Activated CD8-positive, alpha-beta T cell treated with anti-CD3 and anti-CD28 coated beads for 36 hours (primary cell): ENCODE results near the gene ILDR2. TPM values are rescaled to one million over a fixed set of nuclear protein-coding genes. Genes with fewer than 3 reads are reported as not detected.

Experiments used
- ATAC-seq: fragments of 200-7000 bp; cut with Tn5 transposase; one replicate; pipeline ENCODE4 v1.10.0; 2021; ENCODE audit warnings: mild to moderate bottlenecking, moderate library complexity
- CTCF ChIA-PET: fragments of 350-600 bp; sonication (Branson Sonifier 250); formaldehyde crosslinking; loops from one replicate; lab custom pipeline; 2021; ENCODE audit warnings: antibody characterized with exemption; lab: Charles Lee
- POLR2A ChIA-PET: fragments of 350-600 bp; sonication (Branson Sonifier 250); formaldehyde crosslinking; loops from one replicate; lab custom pipeline; 2021; ENCODE audit warnings: antibody characterized with exemption; lab: Charles Lee
- DNase-seq: peaks from one replicate; pipeline ENCODE4 v3.0.0-alpha.2; 2020
- H3K27ac Mint-ChIP-seq: one replicate; pipeline ENCODE4 v1.8.0; 2021; ENCODE audit warnings: mild to moderate bottlenecking, mixed read lengths
- H3K27me3 Mint-ChIP-seq: one replicate; pipeline ENCODE4 v1.8.0; 2021; ENCODE audit warnings: mixed read lengths
- H3K36me3 Mint-ChIP-seq: one replicate; pipeline ENCODE4 v1.8.0; 2021; ENCODE audit warnings: low read depth, mixed read lengths
- H3K4me1 Mint-ChIP-seq: one replicate; pipeline ENCODE4 v1.8.0; 2021; ENCODE audit warnings: low read depth, mixed read lengths
- H3K4me3 Mint-ChIP-seq: one replicate; pipeline ENCODE4 v1.8.0; 2021; ENCODE audit warnings: mild to moderate bottlenecking, moderate library complexity, mixed read lengths
- H3K9me3 Mint-ChIP-seq: one replicate; pipeline ENCODE4 v1.8.0; 2021; ENCODE audit warnings: mixed read lengths
- intact Hi-C: fragments of 100-400 bp; cut with micrococcal nuclease; formaldehyde crosslinking; loops from one replicate; pipeline ENCODE4 v1.10.0; 2022
- total RNA-seq, 2 experiments: library from RNA; stranded (reverse); gene quantifications; one replicate each; pipeline ENCODE4 v1.2.3, GENCODE V29; 2021
- TF ChIP-seq, protein P1 (sequence below): fragments of 200-600 bp; IDR thresholded peaks from one replicate; pipeline ENCODE4 v1.8.0; 2022; ENCODE audit warnings: antibody characterized with exemption, mild to moderate bottlenecking

ILDR2 gene, protein sequence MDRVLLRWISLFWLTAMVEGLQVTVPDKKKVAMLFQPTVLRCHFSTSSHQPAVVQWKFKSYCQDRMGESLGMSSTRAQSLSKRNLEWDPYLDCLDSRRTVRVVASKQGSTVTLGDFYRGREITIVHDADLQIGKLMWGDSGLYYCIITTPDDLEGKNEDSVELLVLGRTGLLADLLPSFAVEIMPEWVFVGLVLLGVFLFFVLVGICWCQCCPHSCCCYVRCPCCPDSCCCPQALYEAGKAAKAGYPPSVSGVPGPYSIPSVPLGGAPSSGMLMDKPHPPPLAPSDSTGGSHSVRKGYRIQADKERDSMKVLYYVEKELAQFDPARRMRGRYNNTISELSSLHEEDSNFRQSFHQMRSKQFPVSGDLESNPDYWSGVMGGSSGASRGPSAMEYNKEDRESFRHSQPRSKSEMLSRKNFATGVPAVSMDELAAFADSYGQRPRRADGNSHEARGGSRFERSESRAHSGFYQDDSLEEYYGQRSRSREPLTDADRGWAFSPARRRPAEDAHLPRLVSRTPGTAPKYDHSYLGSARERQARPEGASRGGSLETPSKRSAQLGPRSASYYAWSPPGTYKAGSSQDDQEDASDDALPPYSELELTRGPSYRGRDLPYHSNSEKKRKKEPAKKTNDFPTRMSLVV
- 10 to 100 TPM; 14.3 to 15.1 TPM for total RNA-seq

GRCh38 chr1:166975361-166976129, at the start of gene ILDR2:
Gene ILDR2 (minus strand): TSS chr1:166975540. CDS start chr1:166975268, 272 bp downstream.
- H3K4me3 Mint-ChIP-seq = peak within 1 kb of the TSS; percentile 89
- DNase-seq (peak; percentile 91), ATAC-seq (peak; percentile 70)
- TF ChIP-seq, protein P1, sequence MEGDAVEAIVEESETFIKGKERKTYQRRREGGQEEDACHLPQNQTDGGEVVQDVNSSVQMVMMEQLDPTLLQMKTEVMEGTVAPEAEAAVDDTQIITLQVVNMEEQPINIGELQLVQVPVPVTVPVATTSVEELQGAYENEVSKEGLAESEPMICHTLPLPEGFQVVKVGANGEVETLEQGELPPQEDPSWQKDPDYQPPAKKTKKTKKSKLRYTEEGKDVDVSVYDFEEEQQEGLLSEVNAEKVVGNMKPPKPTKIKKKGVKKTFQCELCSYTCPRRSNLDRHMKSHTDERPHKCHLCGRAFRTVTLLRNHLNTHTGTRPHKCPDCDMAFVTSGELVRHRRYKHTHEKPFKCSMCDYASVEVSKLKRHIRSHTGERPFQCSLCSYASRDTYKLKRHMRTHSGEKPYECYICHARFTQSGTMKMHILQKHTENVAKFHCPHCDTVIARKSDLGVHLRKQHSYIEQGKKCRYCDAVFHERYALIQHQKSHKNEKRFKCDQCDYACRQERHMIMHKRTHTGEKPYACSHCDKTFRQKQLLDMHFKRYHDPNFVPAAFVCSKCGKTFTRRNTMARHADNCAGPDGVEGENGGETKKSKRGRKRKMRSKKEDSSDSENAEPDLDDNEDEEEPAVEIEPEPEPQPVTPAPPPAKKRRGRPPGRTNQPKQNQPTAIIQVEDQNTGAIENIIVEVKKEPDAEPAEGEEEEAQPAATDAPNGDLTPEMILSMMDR = no peak
- POLR2A ChIA-PET = interaction anchor here (0.6 to 1.0 kb wide), 2 partner anchors 53 to 136 kb away, joined by 3 read pairs; partner anchors contain the start of gene POGK
- H3K27ac Mint-ChIP-seq = peak within 1 kb of the TSS; percentile 90
- H3K36me3 Mint-ChIP-seq = no peaks in the 10 kb centered on the region
- H3K9me3 Mint-ChIP-seq = no peaks in the 10 kb centered on the region
- CTCF ChIA-PET = interaction anchor here (1.3 to 9.2 kb wide), 4 partner anchors 17 to 83 kb away, joined by 3 to 47 read pairs (median 25); no protein-coding TSS in a partner anchor
- peaks cover 51% of the 10 kb centered on the region for H3K4me1 Mint-ChIP-seq
- intact Hi-C loops = loop anchor here (5.0 kb wide), 1 partner anchor 63 kb away; no protein-coding TSS in a partner anchor
- peaks cover 26% of the 10 kb centered on the region for H3K27me3 Mint-ChIP-seq

DNA sequence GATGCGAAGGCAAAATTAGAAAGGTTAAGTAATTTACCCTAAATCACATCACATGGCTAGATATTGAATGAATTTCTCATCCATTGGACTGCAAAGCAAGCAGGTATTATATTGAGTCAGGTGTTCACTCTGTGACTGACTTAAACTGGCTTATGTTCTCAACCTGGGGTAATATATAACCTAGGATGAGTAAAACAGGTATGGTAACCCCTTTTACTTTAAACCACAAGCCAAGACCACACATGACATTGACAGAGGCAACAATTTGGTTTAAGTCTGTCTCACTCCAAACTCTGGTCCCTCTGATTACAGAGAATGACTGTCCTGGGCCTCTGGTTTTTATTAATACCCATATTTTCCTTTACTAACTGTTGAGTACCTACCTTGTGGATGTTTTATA, 47.0 kb upstream of the ILDR2 start:
- no peak for DNase-seq
- POLR2A ChIA-PET = no interaction called here
- H3K9me3 Mint-ChIP-seq = no peaks in the 10 kb centered on the region
- no peaks in the 10 kb centered on the region for H3K36me3 Mint-ChIP-seq
- intact Hi-C loops = no loop called here
- H3K4me3 Mint-ChIP-seq = no peak overlapping the region
- H3K27me3 Mint-ChIP-seq = peaks cover 24% of the 10 kb centered on the region
- CTCF ChIA-PET = interaction anchor here (1.1 to 2.0 kb wide), 2 partner anchors 37 to 112 kb away, joined by 5 to 6 read pairs; no protein-coding TSS in a partner anchor
- H3K27ac Mint-ChIP-seq = no peak overlapping the region
- ATAC-seq = peak; percentile 37
- H3K4me1 Mint-ChIP-seq = no peaks in the 10 kb centered on the region
- TF ChIP-seq, protein P1 = no peak

GRCh38 chr1:167016100-167016750, 40.9 kb upstream of the ILDR2 start:
- intact Hi-C loops = no loop called here
- Mint-ChIP-seq H3K9me3 (no peaks in the 10 kb centered on the region), H3K4me1 (peaks cover 2% of the 10 kb centered on the region), H3K36me3 (no peaks in the 10 kb centered on the region), H3K27me3 (peaks cover 26% of the 10 kb centered on the region), H3K4me3 (no peak overlapping the region), H3K27ac (no peak overlapping the region)
- TF ChIP-seq, protein P1 = no peak
- no peak for ATAC-seq
- ChIA-PET CTCF (no interaction called here), POLR2A (no interaction called here)
- no peak for DNase-seq

DNA sequence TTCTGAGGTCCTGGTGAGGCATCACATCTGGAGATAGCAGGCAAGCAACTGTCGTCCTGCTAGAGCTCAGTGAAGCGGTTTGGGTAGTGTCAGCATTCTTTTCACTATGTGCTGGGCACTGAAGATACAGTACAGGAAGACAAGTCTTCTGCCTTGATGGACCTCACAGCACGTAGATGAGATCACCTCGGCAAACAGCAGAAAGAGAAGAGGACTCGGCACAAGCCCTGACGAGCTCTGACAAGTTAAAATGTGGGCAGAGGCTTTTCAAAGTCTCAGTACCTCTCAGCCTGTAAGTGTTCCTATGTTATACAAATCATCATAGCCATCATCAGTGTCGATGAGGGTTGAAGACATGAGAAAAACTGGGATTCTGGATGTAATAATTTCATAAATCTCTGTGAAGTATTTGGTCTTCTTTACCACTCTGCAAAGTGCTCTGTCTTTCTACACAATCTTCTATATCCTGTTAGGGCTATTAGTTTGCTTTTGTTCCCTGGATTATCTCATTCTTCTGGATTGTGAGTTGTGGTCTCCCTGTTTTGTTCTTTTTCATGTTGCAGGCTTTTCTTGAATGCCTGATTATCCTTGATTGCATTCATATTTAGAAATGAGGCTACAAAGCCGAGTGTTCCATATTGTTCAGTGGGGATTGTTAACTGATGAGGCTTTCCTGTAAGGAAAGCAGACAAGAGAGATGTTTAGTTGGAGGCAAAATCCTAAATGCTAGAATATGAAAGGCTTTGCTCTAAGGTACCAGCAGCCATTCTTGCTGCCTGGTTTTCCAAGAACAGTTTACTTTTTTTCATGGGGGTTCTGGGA, 38.0 kb upstream of the ILDR2 start:
- ChIA-PET POLR2A (no interaction called here), CTCF (no interaction called here)
- peaks cover 1% of the 10 kb centered on the region for H3K9me3 Mint-ChIP-seq
- peaks cover 19% of the 10 kb centered on the region for H3K4me1 Mint-ChIP-seq
- intact Hi-C loops = no loop called here
- ATAC-seq = no peak
- no peaks in the 10 kb centered on the region for H3K36me3 Mint-ChIP-seq
- TF ChIP-seq, protein P1 = no peak
- DNase-seq = no peak
- H3K4me3 Mint-ChIP-seq = no peak overlapping the region
- H3K27ac Mint-ChIP-seq = no peak overlapping the region
- H3K27me3 Mint-ChIP-seq = peaks cover 31% of the 10 kb centered on the region
